K562 (cell line): Measurements from ENCODE around the gene IL18RAP. TPM values are rescaled to one million over a fixed set of nuclear protein-coding genes. Genes with fewer than 3 reads are reported as not detected.

Experiments
- CCNT2 ChIP-seq: IDR thresholded peaks from 2 replicates; pipeline ENCODE4 v1.6.1; 2011; ENCODE audit warnings: borderline replicate concordance, low read depth, mild to moderate bottlenecking, moderate library complexity, mixed read lengths, low read length; ENCODE audit not compliant: insufficient read length; ENCODE audit errors: extremely low read depth
- DDX20 ChIP-seq: fragments of 450-650 bp; IDR thresholded peaks from 2 replicates; pipeline ENCODE4 v1.6.1; 2016; ENCODE audit warnings: missing genetic modification characterization, low read depth, mild to moderate bottlenecking, missing compliant biosample characterization, moderate library complexity
- FOXK2 ChIP-seq, 2 experiments: fragments of 450-650 bp; IDR thresholded peaks in 1 of 2; conservative IDR thresholded peaks in 1 of 2; 2 replicates each; pipeline ENCODE4 v1.6.1; 2016; ENCODE audit warnings: low read depth in 2 of 2, mild to moderate bottlenecking in 1 of 2
- IRF2 ChIP-seq: sonication (generic); formaldehyde crosslinking; IDR thresholded peaks from 2 replicates; pipeline ENCODE4 v1.8.1; 2022; ENCODE audit warnings: mild to moderate bottlenecking, missing genetic modification reagents
- MAFG ChIP-seq: fragments of 450-650 bp; conservative IDR thresholded peaks from 2 replicates; pipeline ENCODE4 v1.6.1; 2016; ENCODE audit warnings: missing genetic modification characterization, missing compliant biosample characterization
- MCM5 ChIP-seq: fragments of 450-650 bp; IDR thresholded peaks from 2 replicates; pipeline ENCODE4 v1.6.1; 2016; ENCODE audit warnings: low read depth
- NUFIP1 ChIP-seq: fragments of 450-650 bp; IDR thresholded peaks from 2 replicates; pipeline ENCODE4 v1.6.1; 2018; ENCODE audit not compliant: partially characterized antibody
- PHF8 ChIP-seq: fragments of 200-600 bp; sonication (generic); IDR thresholded peaks from 2 replicates; pipeline ENCODE4 v1.6.1; 2012; ENCODE audit warnings: mixed run types, mild to moderate bottlenecking, inconsistent platforms, low read length, moderate library complexity, borderline replicate concordance
- SAFB2 ChIP-seq: fragments of 200-400 bp; formaldehyde crosslinking; IDR thresholded peaks from 2 replicates; pipeline ENCODE4 v1.6.1; 2018; ENCODE audit warnings: borderline replicate concordance, low read length, low read depth, moderate library complexity; ENCODE audit not compliant: severe bottlenecking
- SOX6 ChIP-seq: fragments of 450-650 bp; IDR thresholded peaks from 2 replicates; pipeline ENCODE4 v1.6.1; 2014; ENCODE audit warnings: mild to moderate bottlenecking
- ZNF140 ChIP-seq: fragments of 250-450 bp; sonication (Bioruptor Pico); IDR thresholded peaks from 2 replicates; pipeline ENCODE4 v1.8.0; 2021; ENCODE audit warnings: moderate library complexity, mild to moderate bottlenecking, inconsistent platforms
- ZNF347 ChIP-seq: fragments of 450-650 bp; formaldehyde crosslinking; IDR thresholded peaks from 2 replicates; pipeline ENCODE4 v1.4.0; 2020; ENCODE audit warnings: low read depth, mild to moderate bottlenecking, moderate library complexity
- ZNF384 ChIP-seq: IDR thresholded peaks from 2 replicates; pipeline ENCODE4 v1.6.1; 2012; ENCODE audit warnings: low read depth, low read length, improper control_type of control experiment
- ZNF583 ChIP-seq: fragments of 250-450 bp; sonication (Bioruptor Pico); IDR thresholded peaks from 2 replicates; pipeline ENCODE4 v1.4.0; 2020
- ZNF79 ChIP-seq: fragments of 250-450 bp; sonication (Bioruptor Pico); IDR thresholded peaks from 2 replicates; pipeline ENCODE4 v1.4.0; 2020; ENCODE audit warnings: low read depth, mild to moderate bottlenecking, moderate library complexity
- polyA plus RNA-seq, 8 experiments: library from polyadenylated mRNA; depleted of rRNA in 4 of 8; stranded (reverse) in 5 of 8; unstranded in 3 of 8; fragments of >200 nt; fragmentation: Nextera tagmentation in 2 of 8; fragmentation: Illumina TruSeq in 1 of 8; extraction: Ambion mirVana in 2 of 8; extraction: Trizol in 1 of 8; gene quantifications; 2 replicates each; pipeline versions ENCODE4 v1.2.1 to v1.2.3, GENCODE V29; 2011 to 2014; ENCODE audit warnings: inconsistent platforms in 1 of 8, missing spikeins in 1 of 8
- total RNA-seq, 7 experiments: library from RNA; depleted of rRNA in 6 of 7; stranded (reverse); fragments of >200 nt in 6 of 7; fragmentation: Illumina TruSeq in 2 of 7; extraction: Trizol in 2 of 7; gene quantifications; 2 replicates each; pipeline versions ENCODE4 v1.2.1 to v1.2.3, GENCODE V29; 2011 to 2021; ENCODE audit warnings: low replicate concordance in 1 of 7
- TF ChIP-seq, protein P1 (sequence below): fragments of 450-650 bp; IDR thresholded peaks from 2 replicates; pipeline ENCODE4 v1.6.1; 2017; ENCODE audit warnings: antibody characterized with exemption, mild to moderate bottlenecking
- TF ChIP-seq, protein P2 (sequence below): fragments of 250-450 bp; sonication (Bioruptor Pico); IDR thresholded peaks from 2 replicates; pipeline ENCODE4 v1.4.0; 2020; ENCODE audit warnings: mild to moderate bottlenecking, moderate library complexity
- TF ChIP-seq, protein P3 (sequence below): fragments of 450-650 bp; IDR thresholded peaks from 2 replicates; pipeline ENCODE4 v1.6.1; 2017; ENCODE audit warnings: antibody characterized with exemption
- TF ChIP-seq, protein P4 (sequence below): fragments of 450-650 bp; formaldehyde crosslinking; IDR thresholded peaks from 2 replicates; pipeline ENCODE4 v1.4.0; 2020; ENCODE audit warnings: mild to moderate bottlenecking, moderate library complexity

Gene IL18RAP
- total and polyA plus RNA-seq, 9 of the 15 experiments (the other 6 are each of a cell fraction or from before 2014, with no cell fraction given) = 1.1 to 20.5 (median 5.8) TPM

DNA sequence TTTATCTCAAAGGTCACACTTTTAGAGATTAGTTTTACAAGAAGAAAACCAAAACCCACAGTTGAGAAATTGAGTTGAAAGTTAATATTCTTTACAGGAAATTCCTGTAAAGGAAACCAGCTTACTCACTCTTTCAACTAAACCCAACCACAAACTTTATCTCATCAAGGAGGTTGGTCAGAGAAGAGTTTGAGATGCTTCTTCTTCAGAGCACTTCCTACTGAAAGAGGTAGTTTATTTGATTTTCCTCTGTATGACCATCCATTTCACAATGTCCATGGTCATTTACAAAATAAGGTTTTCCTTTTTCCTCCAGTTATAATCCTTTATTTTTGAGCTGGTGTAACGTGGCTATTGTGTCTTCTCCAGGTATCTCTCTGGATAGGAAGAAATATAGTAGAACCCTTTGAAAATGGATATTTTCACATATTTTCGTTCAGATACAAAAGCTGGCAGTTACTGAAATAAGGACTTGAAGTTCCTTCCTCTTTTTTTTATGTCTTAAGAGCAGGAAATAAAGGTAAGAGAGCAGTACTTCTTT lies 4.5 kb upstream of the IL18RAP start (continued):
- TF ChIP-seq, protein P1, sequence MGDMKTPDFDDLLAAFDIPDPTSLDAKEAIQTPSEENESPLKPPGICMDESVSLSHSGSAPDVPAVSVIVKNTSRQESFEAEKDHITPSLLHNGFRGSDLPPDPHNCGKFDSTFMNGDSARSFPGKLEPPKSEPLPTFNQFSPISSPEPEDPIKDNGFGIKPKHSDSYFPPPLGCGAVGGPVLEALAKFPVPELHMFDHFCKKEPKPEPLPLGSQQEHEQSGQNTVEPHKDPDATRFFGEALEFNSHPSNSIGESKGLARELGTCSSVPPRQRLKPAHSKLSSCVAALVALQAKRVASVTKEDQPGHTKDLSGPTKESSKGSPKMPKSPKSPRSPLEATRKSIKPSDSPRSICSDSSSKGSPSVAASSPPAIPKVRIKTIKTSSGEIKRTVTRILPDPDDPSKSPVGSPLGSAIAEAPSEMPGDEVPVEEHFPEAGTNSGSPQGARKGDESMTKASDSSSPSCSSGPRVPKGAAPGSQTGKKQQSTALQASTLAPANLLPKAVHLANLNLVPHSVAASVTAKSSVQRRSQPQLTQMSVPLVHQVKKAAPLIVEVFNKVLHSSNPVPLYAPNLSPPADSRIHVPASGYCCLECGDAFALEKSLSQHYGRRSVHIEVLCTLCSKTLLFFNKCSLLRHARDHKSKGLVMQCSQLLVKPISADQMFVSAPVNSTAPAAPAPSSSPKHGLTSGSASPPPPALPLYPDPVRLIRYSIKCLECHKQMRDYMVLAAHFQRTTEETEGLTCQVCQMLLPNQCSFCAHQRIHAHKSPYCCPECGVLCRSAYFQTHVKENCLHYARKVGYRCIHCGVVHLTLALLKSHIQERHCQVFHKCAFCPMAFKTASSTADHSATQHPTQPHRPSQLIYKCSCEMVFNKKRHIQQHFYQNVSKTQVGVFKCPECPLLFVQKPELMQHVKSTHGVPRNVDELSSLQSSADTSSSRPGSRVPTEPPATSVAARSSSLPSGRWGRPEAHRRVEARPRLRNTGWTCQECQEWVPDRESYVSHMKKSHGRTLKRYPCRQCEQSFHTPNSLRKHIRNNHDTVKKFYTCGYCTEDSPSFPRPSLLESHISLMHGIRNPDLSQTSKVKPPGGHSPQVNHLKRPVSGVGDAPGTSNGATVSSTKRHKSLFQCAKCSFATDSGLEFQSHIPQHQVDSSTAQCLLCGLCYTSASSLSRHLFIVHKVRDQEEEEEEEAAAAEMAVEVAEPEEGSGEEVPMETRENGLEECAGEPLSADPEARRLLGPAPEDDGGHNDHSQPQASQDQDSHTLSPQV = no peak
- TF ChIP-seq, protein P2, sequence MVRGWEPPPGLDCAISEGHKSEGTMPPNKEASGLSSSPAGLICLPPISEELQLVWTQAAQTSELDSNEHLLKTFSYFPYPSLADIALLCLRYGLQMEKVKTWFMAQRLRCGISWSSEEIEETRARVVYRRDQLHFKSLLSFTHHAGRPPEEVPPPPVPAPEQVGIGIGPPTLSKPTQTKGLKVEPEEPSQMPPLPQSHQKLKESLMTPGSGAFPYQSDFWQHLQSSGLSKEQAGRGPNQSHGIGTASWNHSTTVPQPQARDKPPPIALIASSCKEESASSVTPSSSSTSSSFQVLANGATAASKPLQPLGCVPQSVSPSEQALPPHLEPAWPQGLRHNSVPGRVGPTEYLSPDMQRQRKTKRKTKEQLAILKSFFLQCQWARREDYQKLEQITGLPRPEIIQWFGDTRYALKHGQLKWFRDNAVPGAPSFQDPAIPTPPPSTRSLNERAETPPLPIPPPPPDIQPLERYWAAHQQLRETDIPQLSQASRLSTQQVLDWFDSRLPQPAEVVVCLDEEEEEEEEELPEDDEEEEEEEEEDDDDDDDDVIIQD = no peak
- TF ChIP-seq ZNF140 (CRISPR knock-in tag) (no peak), ZNF583 (CRISPR knock-in tag) (no peak), SOX6 (peak; percentile 71), ZNF79 (no peak), MAFG (tag) (peak; percentile 55), IRF2 (no peak), NUFIP1 (no peak), CCNT2 (no peak), MCM5 (no peak), SAFB2 (no peak), DDX20 (tag) (0 out of 2 replicates have a peak, but pooled peaks have one; percentile 26), ZNF347 (CRISPR knock-in tag) (no peak), FOXK2 (conservative IDR thresholded peaks at IDR 0.05 in 1 of 2, IDR thresholded peaks at IDR 0.05 in 1 of 2; ENCODE audit: low read depth in 2 of 2) (no peak), ZNF384 (no peak), PHF8 (no peak)
- TF ChIP-seq, protein P3, sequence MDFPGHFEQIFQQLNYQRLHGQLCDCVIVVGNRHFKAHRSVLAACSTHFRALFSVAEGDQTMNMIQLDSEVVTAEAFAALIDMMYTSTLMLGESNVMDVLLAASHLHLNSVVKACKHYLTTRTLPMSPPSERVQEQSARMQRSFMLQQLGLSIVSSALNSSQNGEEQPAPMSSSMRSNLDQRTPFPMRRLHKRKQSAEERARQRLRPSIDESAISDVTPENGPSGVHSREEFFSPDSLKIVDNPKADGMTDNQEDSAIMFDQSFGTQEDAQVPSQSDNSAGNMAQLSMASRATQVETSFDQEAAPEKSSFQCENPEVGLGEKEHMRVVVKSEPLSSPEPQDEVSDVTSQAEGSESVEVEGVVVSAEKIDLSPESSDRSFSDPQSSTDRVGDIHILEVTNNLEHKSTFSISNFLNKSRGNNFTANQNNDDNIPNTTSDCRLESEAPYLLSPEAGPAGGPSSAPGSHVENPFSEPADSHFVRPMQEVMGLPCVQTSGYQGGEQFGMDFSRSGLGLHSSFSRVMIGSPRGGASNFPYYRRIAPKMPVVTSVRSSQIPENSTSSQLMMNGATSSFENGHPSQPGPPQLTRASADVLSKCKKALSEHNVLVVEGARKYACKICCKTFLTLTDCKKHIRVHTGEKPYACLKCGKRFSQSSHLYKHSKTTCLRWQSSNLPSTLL = no peak
- TF ChIP-seq, protein P4, sequence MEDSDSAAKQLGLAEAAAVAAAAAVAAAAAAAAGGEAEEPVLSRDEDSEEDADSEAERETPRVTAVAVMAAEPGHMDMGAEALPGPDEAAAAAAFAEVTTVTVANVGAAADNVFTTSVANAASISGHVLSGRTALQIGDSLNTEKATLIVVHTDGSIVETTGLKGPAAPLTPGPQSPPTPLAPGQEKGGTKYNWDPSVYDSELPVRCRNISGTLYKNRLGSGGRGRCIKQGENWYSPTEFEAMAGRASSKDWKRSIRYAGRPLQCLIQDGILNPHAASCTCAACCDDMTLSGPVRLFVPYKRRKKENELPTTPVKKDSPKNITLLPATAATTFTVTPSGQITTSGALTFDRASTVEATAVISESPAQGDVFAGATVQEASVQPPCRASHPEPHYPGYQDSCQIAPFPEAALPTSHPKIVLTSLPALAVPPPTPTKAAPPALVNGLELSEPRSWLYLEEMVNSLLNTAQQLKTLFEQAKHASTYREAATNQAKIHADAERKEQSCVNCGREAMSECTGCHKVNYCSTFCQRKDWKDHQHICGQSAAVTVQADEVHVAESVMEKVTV (CRISPR knock-in tag) = no peak
